Fibroblast of skin of right quadriceps (primary cell): ENCODE measurements around the gene SHB.
A peak's percentile ranks its signal among the peaks of the same experiment; 100 is the strongest.

Experiments
- DNase-seq: peaks from one replicate; pipeline ENCODE4 v3.0.0-alpha.2; 2013

The SHB gene

DNA sequence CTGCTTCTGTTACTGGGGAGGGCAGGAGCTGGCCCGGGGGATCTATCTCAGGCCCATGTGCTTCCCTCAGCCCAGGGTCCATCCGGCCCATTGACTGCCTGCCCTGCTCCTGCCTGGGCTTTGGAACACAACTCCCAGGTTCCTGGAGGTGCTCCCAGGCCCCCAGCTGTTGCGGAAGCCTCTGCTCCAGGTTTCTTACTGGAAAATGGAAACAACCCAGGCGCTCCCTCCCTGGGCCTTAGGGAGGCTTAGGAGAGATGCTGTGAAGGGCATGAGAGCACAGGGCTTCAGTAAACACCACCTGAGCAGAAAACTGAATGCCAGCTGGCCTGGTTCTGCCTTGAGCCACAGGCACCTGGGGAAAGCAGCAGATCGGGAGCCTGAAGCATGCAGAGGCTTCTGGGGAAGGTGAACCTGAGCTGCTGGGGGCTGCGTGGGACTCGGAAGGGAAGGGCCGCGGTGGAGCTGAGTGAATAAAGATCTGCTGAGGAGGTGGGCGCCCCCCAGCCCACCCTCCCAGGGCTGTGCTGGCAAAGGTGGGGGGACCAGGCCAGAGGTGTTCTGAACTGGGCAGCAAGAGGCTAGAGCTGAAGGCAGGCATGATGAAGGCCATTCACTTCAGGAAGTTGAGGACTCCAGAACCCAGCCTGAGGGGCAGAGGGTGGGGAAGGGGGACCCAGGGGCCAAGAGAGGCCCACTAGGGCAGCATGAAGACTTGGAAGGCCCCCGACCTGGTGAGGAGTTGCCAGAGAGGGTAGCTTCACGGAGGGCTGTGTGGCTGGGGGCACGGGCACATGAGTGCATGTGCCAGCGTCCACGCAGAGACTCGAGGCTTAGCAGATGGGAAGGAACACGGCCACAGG is 64.8 kb downstream of the SHB start:
- DNase-seq, result no peak

DNA sequence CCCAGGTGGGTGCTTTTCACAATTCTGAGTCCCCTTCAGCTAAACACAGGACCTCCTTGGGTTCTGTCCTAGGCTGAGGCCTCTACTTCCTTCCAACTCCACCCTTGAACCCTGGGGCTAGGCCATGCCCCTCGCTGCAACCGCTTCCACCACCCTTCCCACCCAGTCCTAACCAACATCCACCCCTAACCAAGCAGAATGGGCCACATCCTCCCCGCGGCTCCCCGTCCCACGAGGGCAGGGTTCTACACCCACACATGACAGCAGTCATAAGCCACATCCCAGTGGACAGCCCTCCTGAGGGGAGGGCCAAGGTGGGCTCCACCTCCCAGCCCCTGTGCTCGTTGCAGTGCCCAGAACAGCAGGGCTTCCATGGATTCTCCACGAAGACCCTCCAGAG is 65.8 kb downstream of the SHB start:
- DNase-seq, result no peak

DNA sequence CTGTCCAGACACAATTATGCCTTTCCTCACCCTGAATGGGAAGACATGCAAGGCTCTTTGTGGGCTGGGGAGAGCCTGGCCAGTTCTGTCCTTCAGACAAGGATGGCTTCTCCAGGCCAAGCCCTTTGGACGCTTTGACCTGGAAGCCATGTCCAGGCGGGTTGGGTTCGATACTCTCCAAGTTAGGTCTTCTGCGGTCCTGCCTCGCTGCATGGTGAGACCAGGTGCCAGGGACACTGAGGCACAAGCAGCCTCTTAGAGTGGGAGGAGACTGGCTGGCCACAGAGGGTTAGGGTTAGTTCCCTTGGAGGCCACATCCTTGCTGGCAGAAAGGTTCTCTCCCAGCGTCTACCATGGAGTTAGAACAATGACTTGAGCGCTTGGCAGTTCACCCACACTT is 67.6 kb downstream of the SHB start:
- no peak for DNase-seq

DNA sequence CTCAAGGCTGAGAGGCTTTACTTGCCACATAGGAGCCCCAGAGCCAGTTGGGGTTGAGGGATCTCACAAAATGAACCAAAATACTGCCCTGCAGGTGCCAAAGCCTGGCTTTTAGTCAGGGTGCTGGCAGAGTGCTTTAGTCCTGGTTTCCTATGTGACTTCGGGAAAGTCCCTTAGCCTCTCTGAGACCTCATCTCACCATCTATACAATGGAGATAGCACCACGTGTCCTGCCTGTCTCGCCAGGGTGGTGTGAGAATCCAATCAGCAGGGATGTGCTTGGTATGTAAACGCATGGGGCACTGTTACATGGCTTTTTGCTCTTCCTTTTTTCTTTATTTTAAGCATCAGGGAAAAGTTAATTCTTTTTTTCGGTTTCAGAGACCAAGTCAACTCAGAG is 68.3 kb downstream of the SHB start:
- no peak for DNase-seq

DNA sequence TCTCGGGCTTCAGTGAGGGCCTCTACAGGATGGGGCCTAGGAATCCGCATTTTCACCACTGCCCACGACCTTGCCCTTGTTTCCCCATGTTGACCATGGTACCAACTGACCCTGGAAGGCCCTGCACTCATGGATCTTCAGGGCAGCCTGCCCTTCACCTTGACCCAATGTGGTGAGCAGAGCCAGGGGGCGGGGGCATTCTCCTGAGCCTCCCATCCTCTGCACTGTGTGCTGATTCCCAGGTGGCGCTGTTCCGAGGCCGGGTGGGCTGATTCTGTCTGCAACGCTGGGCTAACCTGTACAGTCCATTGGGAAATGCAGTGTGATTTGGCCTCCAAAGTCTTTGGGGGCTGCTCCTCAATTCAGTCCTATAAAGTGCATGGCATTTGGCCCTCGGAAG is 68.7 kb downstream of the SHB start:
- no peak for DNase-seq

DNA sequence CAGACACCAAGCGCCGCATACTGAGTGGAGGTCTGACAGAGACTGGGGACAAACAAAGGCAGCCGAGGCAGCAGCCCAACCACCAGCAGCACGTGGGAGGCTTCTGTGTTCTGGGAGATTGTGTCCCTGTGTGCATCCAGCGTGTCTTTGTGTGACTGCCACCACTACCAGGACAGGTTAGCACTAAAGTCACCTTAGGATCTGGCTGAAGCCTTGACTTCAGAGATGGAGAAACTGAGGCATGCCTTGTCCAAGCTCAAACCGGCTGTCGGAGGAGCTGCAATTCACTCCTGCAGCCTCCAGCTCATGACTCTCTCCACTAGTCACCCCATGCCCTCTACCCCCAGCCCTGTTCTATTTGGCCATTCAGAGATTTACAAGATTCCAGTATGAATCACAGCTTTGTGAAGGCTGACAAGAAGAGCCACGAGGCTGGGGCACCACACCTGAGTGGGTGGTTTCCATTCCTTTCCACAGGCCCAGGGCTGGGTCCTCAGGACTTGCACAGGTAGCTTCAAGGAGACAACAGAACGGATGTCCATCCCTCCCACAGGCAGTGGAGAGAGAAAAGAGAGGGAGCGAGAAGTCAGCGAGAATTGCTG is 69.3 kb downstream of the SHB start:
- DNase-seq, result no peak

DNA sequence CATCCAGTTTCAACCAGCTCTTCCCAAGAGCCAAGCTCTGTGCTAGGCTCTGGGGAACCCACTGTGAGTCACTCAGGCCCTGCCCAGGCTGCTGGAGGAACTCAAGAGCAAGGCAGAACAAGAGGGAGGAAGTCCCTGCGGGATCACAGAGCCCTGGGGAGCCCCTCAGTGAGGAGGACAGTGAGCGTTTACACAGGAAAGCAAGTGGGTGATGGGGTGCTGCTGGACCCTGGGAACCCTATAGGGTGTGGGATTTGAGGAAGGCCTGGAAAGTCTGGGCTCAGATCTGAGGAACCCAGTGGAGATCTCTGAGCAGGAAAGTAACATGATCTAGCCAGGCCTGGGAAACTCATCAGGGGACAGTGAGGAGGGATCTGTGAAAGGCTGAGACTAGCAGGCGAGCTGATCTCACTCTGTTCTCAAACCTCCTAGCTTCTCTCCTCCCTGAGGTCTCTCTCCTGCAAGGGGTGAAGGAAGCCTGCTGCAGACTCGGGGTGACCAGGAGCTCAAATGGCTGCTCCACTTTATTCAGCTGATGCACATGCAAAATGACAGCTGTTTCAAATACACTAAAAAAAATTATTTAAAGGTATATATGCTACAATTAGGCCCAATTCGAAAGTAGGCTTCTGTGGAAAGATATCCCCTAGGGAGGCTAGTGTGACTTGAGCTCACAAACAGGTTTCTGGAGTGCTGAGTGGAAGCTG is 70.0 kb downstream of the SHB start:
- peak; percentile 30 for DNase-seq

DNA sequence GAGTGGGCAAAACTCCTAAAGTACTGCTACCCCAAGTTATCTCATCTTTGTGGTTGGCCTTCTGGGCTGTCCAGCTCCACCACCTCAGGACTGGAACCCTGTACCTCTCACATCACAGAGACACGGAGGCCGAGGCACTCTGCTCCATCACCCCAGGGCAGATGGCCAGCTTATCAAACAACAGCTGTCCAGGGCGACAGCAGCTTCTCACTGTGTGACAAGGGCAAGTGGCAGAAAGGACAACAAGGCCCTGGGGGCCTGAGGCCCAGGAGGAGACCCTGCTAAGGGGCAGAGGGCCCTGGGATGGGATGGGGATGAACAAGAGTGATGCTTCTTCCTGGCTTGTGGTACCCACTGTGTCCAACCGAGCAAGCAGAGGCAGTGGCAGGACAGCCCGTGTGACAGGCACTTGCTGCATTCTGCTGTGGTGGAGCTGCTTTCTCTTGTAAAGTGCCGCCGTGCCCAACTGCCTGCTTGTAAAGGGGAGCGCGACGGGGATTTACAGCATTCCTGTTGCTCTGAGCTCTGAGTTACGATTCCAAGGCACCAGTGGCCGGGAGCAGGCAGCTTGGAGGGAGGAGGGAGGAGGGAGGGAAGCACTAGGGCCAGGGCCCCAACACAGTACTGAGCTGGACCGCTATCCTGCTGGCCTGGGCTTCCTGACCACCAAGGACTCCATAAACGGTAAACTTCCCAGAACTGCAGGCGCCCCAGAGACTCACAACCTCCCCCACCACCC is 71.2 kb downstream of the SHB start:
- DNase-seq, result no peak

DNA sequence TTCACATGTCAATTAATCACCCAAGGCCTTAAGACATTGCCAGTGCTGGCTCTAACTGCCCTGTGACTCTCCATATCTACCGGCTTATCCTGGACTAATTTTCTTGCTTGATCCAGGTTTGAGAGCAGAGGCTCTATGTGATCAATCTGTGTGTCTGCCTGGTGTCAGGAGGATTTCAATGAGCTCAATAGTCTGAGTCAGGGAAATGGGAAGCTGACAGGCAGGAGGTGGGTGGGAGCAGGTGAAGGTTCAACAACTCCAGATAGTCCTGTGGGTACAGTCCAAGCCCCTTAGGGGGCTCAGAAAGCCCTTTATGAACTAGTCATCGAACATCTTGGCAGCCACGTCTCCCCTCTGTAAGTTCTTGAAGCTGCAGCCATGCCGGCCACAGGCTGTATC is 72.2 kb downstream of the SHB start:
- no peak for DNase-seq

DNA sequence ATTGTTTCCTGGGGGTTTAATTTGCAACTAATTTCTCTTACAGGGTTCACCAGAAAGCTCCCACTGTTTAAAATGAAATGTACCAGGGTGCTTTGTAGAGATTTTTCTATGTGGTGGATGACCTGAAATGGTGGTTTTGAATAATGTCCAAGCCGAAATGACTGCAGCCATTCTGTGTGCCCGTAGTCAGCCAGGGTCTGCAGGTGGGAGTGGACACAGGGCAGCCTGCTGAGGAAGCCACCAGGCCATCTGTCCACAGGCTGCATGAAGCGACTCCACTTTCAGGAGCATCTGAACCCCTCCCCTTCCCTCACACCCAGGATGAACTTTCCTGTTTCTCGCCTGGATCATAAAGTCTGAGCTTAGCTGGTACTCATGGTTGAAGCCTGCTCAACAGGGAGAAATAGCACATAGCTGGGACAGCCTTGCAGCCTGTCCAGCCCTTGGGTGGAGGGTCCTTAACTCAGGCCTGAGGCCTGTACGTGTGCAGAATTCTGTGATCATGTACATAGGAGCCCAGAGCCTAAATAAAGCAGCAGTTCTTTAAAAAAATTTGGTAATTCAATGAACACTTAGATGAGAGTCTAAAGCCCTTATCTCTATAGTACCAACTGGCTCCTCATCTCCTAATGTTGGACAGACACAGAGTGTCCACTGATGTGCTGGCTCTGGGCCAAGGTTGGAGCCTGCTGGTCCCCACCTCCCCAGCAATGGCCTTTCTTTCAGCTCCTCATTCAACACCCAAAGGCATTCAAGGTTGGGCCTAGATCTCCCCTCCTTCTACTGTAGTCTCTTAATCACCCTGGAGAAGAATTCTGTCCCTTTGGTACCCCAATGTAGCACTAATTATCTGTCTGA is 72.8 kb downstream of the SHB start:
- no peak for DNase-seq

DNA sequence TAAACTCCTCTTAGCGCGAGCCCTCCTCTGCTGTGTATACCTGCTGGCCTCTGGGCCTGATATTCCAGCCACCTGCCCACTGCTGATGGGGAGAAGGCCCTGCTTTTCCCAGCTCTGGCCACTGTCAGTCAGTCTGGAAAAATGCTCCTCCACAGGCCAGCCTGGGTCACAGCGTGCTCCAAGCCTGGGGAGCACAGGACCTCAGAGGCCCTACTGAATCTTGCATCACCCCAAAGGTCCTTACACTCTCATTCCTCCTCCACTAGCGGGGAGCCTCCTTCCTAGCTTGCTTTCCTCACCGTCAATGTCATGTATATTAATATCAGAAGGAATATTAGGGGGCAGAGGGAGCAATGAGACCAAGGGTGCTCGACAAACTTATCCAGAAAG is 73.7 kb downstream of the SHB start:
- DNase-seq, result no peak

DNA sequence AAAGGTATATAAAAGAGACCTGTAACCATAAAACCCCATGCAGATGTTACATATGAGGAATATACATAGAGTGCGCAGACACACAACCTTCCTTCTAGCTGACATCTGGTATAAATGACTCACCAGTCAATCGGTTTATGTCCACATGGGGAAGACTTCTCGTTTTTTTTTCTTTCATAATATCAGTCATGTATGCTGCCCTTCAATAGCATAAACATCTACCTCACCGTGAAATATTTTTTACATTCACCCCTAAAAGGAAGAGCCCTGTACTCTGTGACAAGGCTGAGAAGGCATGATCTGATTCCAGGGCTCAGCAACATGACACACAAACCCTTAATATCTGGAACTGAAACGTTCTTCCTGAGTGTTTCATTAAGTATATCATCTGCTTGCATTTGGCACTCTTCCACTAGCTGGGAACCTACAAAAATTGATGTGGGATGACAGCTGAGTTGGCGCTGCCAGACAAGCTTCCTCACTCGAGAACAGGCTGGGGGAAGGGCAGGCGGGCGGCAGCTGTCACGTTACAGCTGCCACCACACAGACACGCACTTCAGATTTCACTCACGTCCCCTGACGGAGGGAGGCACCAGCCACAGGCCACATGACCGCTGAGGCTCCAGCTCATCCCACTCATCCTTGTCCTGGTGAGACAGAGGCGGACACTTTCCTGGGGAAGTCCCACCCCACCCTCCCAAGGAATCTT is 74.2 kb downstream of the SHB start:
- peak; percentile 79 for DNase-seq

DNA sequence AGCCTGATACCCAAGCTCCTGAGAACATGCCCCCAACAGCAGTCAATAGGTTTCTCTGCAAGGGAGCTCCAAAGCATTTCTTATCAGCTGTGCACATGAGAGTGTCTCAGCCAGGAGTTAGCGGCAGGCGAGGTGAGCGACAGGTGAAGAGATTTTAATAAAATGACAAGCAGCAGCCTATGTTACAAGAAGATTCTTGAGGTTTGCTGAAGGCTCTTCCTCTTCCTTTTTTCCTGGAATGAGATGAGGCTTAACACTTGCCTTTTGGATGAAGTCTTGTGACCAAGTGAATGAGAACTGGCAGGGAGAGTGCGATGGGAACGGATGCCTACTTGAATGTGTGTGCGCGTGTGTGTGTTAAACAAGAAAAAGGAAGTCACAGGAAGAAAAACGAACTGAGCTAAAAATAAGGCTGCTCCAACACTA is 76.1 kb downstream of the SHB start:
- no peak for DNase-seq

DNA sequence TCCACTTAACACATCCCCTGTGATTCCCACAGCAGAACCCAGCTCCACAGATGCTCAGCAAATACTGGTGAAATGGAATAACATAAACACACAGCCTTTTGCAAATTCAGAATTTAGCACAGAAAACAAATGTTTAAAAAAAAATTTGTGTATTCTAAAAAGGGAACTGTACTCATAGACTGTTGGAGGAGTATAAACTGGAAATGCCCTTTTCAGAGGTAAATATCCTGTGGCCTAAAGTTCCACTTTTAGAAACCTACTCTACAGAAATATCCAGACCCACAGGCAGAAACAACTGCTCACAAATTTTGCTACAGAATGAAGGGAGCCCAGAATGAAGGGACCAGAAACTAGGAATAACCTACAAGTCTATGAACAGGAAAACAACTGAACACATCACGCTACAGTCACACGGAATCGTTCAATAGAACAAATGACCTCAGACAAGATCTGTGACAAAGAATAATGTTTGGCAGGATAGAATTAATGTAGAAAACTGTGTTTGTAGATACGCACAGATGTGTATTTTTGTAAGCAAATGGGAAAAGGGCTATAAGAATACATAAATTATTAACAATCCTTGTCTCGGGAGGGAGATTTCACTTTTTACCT is 78.5 kb downstream of the SHB start:
- no peak for DNase-seq

DNA sequence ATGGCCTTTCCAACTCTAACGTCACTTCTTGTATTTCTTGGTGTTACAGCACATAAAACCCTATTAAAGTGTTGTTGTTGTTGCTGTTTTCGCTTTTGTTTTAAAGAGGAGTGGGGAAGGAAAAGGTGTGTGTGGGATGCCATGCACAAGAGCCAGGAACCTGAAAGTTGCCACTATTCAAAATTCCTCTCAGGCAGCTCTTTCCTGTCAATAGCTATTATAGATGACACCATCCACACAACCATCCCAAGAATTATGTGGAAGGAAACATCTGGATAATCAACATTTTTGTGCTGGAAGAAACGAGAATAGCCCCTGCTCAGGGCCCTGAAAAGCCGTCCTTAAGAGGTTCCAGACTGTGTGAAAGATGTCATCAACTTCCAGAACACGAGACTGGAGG is 79.3 kb downstream of the SHB start:
- no peak for DNase-seq

DNA sequence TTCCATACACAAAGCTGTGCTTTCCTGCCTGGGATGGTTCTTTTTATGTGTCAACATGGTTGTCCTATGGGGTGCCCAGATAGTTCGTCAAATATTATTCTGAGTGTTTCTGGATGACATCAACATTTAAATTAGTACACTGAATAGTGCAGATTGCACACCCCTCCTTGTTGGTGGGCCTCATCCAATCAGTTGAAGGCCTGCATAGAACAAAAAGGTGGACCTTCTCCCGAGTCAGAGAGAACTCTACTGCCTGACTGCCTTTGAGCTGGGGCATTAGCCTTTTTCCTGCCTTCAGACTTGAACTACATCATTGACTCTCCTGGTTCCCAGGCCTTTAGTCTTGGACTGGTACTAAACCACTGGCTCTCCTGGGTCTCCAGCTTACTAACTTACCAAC is 80.4 kb downstream of the SHB start:
- DNase-seq, result no peak

DNA sequence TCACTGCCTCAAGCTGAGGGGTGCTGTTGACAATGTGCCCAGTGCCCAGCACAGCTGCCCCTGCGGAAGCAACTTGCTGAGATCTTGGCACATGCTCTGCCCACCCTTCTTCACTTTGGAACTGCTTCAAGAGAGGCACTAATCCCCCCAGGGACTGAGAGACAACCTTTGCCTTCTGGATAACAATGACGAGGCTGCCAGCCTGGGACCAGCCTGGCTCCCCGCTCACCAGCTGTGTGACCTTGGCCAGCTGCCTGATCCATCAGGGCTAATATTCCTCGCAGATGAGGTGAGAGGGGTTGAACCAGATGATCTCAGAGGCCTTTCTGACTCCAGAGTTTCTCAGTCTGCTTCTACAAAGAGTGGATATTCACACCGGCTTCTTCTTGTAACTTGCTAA is 81.0 kb downstream of the SHB start:
- no peak for DNase-seq

DNA sequence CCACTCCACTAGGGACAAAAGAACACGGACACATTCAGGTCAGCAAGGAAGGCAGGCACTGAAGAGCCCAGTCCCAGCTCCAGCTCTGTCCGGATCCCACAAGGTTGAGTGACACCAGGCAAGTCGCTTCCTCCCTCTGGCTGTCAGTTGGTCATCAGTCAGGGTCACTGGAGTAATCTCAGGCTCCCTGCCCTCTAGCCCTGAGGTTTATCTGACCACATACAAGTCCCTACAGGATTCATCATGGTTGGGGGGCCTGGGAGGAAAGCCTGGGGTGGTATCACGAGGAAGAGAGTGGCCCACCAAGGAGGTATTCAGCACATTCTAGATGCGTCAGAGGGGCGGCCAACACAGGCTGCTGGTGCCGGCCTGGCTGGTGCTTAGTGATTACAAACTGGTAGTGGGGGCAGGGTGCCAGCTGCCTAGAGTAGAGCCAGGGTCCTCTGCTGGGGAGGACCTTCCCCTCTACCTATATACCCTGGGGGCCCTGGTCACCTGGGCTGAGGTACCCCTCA is 81.5 kb downstream of the SHB start:
- no peak for DNase-seq

DNA sequence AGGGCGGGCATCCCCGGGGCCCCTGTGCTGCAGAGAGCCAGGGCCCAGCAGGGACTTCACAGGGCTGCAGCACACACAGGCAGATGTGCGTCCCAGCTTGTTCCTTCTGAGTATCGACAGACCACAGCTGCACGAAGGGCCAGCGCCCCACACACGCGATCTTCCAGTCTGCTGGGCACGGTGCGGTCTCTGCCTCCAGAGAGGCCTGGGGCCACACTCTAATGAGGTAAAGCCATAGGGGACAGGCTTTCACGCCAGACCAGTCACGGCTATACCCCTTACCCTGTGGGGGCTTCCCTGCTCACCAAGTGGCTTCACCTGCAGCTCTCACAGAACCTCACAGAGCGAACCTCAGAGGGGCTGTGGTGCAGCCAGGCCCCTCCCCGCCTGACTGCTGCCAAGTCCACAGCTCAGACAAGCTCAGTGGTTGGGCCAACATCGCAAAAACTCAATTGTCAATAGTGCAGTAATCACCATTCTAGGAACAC is 82.2 kb downstream of the SHB start:
- DNase-seq, result no peak

DNA sequence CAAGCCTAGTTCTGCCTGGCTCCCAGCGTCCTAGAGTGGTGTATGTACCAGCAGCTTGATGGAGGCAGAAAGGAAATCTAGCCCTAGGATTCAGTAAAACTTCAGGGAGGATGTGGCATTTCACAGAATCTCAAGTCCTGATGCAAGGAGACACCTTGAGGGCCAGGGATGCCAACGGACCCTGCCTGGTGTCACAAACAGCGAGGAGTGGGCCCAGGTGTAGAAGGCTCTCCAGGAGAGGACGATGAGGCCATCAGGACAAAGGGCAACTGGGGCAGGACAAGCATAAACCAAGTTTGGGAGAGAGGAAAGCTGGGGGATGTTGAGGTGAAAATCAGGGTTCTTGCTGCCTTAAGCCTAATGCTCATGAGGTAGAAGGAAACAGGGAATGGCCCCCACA is 83.0 kb downstream of the SHB start:
- no peak for DNase-seq
